SK-N-MC (cell line): ENCODE data around the gene TREML4.

ENCODE experiments used
- DNase-seq: peaks from one replicate; pipeline ENCODE4 v3.0.0-alpha.2; 2011; ENCODE audit warnings: low read depth, low spot score
- H3K27ac ChIP-seq: fragments of 200-600 bp; sonication (generic); 2 replicates; pipeline ENCODE4 v1.5.1; 2016; ENCODE audit warnings: mixed run types
- H3K36me3 ChIP-seq: fragments of 200-600 bp; sonication (generic); 2 replicates; pipeline ENCODE4 v1.6.1; 2017; ENCODE audit warnings: antibody characterized with exemption, low read length, mixed read lengths; ENCODE audit not compliant: insufficient read depth
- H3K4me3 ChIP-seq: fragments of 200-600 bp; sonication (generic); 2 replicates; pipeline ENCODE4 v1.5.1; 2016
- H3K9ac ChIP-seq: fragments of 200-600 bp; sonication (generic); 2 replicates; pipeline ENCODE4 v1.8.0; 2017; ENCODE audit warnings: mixed run types, mixed read lengths; ENCODE audit not compliant: insufficient read length
- H3K9me3 ChIP-seq: fragments of 200-600 bp; sonication (generic); 2 replicates; pipeline ENCODE4 v1.6.1; 2017; ENCODE audit warnings: low read depth, mild to moderate bottlenecking, antibody characterized with exemption, low read length, moderate library complexity, mixed read lengths
- EZH2 ChIP-seq: fragments of 200-600 bp; sonication (generic); IDR thresholded peaks from one replicate; pipeline ENCODE4 v1.6.1; 2017; ENCODE audit warnings: antibody characterized with exemption
- FOXP2 ChIP-seq: optimal IDR thresholded peaks from 2 replicates; pipeline ENCODE3; 2011; ENCODE audit warnings: mild to moderate bottlenecking, moderate library complexity; ENCODE audit not compliant: insufficient read depth; ENCODE audit errors: extremely low read length, control extremely low read depth
- POLR2AphosphoS5 ChIP-seq: IDR thresholded peaks from 2 replicates; pipeline ENCODE4 v1.6.1; 2012; ENCODE audit warnings: mild to moderate bottlenecking, low read depth, low read length, borderline replicate concordance

The TREML4 gene

GRCh38 chr6:41283600-41283999, 55.5 kb downstream of the TREML4 start:
- no peak overlapping the region for H3K9ac ChIP-seq
- no peak overlapping the region for H3K4me3 ChIP-seq
- no peaks in the 10 kb centered on the region for H3K9me3 ChIP-seq
- no peak for DNase-seq
- no peak for TF ChIP-seq FOXP2
- no peak for TF ChIP-seq POLR2AphosphoS5
- no peak for TF ChIP-seq EZH2
- no peak overlapping the region for H3K27ac ChIP-seq
- H3K36me3 ChIP-seq, result no peaks in the 10 kb centered on the region

DNA sequence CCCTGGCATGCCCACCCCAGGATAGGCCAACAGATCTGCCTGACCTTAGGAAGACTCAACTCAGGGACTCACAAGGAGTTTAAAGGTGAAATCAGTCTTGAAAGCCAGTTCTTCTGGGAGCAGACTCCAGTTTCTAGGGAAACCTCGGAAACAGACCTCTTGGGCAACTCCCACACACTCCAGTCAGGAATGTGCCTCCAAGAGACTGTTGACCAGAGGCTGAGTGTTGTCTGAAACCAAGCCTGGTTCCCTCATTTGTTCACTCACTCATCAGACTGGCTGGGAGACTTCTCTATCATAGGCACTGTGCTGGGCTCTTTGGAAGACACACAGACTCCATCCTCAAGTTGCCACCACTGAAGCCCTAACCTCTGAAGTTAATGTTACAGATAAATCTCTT, 56.6 kb downstream of the TREML4 start:
- no peaks in the 10 kb centered on the region for H3K9me3 ChIP-seq
- no peak overlapping the region for H3K9ac ChIP-seq
- no peak overlapping the region for H3K4me3 ChIP-seq
- no peak overlapping the region for H3K27ac ChIP-seq
- H3K36me3 ChIP-seq, result no peaks in the 10 kb centered on the region
- TF ChIP-seq EZH2, result no peak
- TF ChIP-seq FOXP2, result no peak
- no peak for TF ChIP-seq POLR2AphosphoS5
- DNase-seq, result no peak

- no peaks in the 10 kb centered on the region for H3K9me3 ChIP-seq
- DNase-seq, result no peak
- TF ChIP-seq EZH2 (no peak), POLR2AphosphoS5 (no peak), FOXP2 (no peak)
- H3K4me3 ChIP-seq, result no peak within 1 kb of the TSS
- H3K36me3 ChIP-seq, result no peaks in the 10 kb centered on the region
- no peak within 1 kb of the TSS for H3K9ac ChIP-seq
- H3K27ac ChIP-seq, result no peak within 1 kb of the TSS
Observed at GRCh38 chr6:41286544-41287346, 58.6 kb downstream of the TREML4 start, which contains the start of gene TREM1. TSS of gene TREM1 (minus strand) at chr6:41286682. CDS start at chr6:41286655, 27 bp downstream.

DNA sequence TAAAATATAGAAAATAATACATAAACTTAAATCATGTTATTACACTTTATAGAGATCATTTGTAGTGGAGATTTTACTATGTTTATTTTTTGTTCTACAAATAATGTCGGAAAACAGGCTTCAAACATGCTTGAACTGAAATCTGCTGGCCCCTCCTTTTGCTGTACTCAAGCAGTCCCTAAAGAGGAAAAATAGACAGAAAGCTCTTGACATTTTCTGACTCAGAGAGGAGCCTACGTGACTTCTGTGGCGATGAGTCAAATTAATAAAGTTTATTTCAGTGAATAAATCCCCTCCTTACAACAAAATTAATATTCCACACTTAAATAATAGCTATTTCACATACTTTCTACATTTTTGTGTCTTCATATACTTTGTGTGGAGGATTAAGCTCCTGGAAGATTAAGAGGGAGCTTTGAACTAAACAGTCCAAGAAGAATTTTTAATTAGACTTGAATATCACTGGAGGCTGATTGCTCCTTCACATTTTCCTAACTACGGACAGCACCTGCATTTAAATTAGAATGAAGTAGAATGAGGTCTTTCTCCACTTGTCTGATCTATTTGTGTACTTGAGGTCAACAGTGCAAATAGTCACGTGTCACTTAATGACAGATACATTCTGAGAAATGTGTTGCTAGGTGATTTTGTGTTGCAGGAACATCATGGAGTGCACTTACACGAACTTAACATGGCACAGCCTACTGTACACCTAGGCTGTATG, 60.0 kb downstream of the TREML4 start:
- DNase-seq, result no peak
- H3K27ac ChIP-seq, result no peak overlapping the region
- TF ChIP-seq EZH2, result no peak
- TF ChIP-seq FOXP2, result no peak
- TF ChIP-seq POLR2AphosphoS5, result no peak
- no peak overlapping the region for H3K4me3 ChIP-seq
- H3K36me3 ChIP-seq, result no peaks in the 10 kb centered on the region
- no peak overlapping the region for H3K9ac ChIP-seq
- no peaks in the 10 kb centered on the region for H3K9me3 ChIP-seq
